Neural progenitor cell (in vitro differentiated cells): Measurements from ENCODE around the gene AADAC. TPM values are rescaled to one million over a fixed set of nuclear protein-coding genes. Genes with fewer than 3 reads are reported as not detected.

Experiments
- DNase-seq: peaks from one replicate; pipeline ENCODE4 v3.0.0-alpha.2; 2016; ENCODE audit warnings: low spot score
- H2AFZ ChIP-seq: fragments of 200-600 bp; sonication (generic); replicated peaks from 2 replicates; pipeline ENCODE4 v1.6.1; 2016; ENCODE audit warnings: antibody characterized with exemption
- H3F3A ChIP-seq: fragments of 200-600 bp; sonication (generic); 2 replicates; pipeline ENCODE4 v1.6.1; 2016; ENCODE audit warnings: antibody characterized with exemption, low read depth
- H3K27ac ChIP-seq: fragments of 200-600 bp; sonication (generic); 2 replicates; pipeline ENCODE4 v1.5.1; 2016; ENCODE audit warnings: mild to moderate bottlenecking
- H3K27me3 ChIP-seq: fragments of 200-600 bp; sonication (generic); 2 replicates; pipeline ENCODE4 v1.6.1; 2016; ENCODE audit warnings: mild to moderate bottlenecking, moderate library complexity
- H3K36me3 ChIP-seq: fragments of 200-600 bp; sonication (generic); 2 replicates; pipeline ENCODE4 v1.5.1; 2016
- H3K4me1 ChIP-seq: fragments of 200-600 bp; sonication (generic); 2 replicates; pipeline ENCODE4 v1.6.1; 2016; ENCODE audit warnings: mixed run types
- H3K4me2 ChIP-seq: fragments of 200-600 bp; sonication (generic); 2 replicates; pipeline ENCODE4 v1.6.1; 2016
- H3K4me3 ChIP-seq: fragments of 200-600 bp; sonication (generic); 2 replicates; pipeline ENCODE4 v1.5.1; 2016
- H3K79me2 ChIP-seq: fragments of 200-600 bp; sonication (generic); 2 replicates; pipeline ENCODE4 v1.6.1; 2016; ENCODE audit warnings: low read depth
- H3K9ac ChIP-seq: fragments of 200-600 bp; sonication (generic); 2 replicates; pipeline ENCODE4 v1.6.1; 2016
- H3K9me3 ChIP-seq: fragments of 200-600 bp; sonication (generic); 2 replicates; pipeline ENCODE4 v1.5.1; 2016; ENCODE audit warnings: low read depth
- H4K20me1 ChIP-seq: fragments of 200-600 bp; sonication (generic); 2 replicates; pipeline ENCODE4 v1.6.1; 2016; ENCODE audit warnings: low read depth
- H3K27ac Mint-ChIP-seq: 3 replicates; pipeline ENCODE4 v1.8.0; 2021; ENCODE audit warnings: mixed read lengths
- H3K27me3 Mint-ChIP-seq: 2 replicates; pipeline ENCODE4 v1.8.0; 2022; ENCODE audit warnings: low read depth, mild to moderate bottlenecking, inconsistent platforms, moderate library complexity, mixed read lengths; ENCODE audit not compliant: insufficient read depth
- H3K36me3 Mint-ChIP-seq: 3 replicates; pipeline ENCODE4 v1.8.0; 2021; ENCODE audit warnings: mixed read lengths
- H3K4me1 Mint-ChIP-seq: 3 replicates; pipeline ENCODE4 v1.8.0; 2021; ENCODE audit warnings: mixed read lengths
- H3K4me3 Mint-ChIP-seq: 3 replicates; pipeline ENCODE4 v1.8.0; 2021; ENCODE audit warnings: mild to moderate bottlenecking, moderate library complexity, mixed read lengths
- H3K9me3 Mint-ChIP-seq: 3 replicates; pipeline ENCODE4 v1.8.0; 2020; ENCODE audit warnings: mixed read lengths
- EZH2 ChIP-seq: fragments of 200-600 bp; sonication (generic); IDR thresholded peaks from 2 replicates; pipeline ENCODE4 v1.6.1; 2017; ENCODE audit warnings: antibody characterized with exemption, mild to moderate bottlenecking, moderate library complexity
- EZH2phosphoT487 ChIP-seq: fragments of 200-600 bp; sonication (generic); IDR thresholded peaks from 2 replicates; pipeline ENCODE4 v1.6.1; 2017; ENCODE audit warnings: antibody characterized with exemption
- total RNA-seq: library from RNA; depleted of rRNA; stranded (reverse); fragments of >200 nt; gene quantifications from 2 replicates; pipeline ENCODE4 v1.2.3, GENCODE V29; 2015; ENCODE audit warnings: low replicate concordance
- TF ChIP-seq, protein P1 (sequence below): fragments of 200-600 bp; sonication (generic); IDR thresholded peaks from 2 replicates; pipeline ENCODE4 v1.5.1; 2017; ENCODE audit warnings: antibody characterized with exemption, mild to moderate bottlenecking

The AADAC gene
- total RNA-seq, 1 donor from 2014 or later: not detected

GRCh38 chr3:151774235-151774634 lies 39.7 kb upstream of the AADAC start:
- H3K27ac Mint-ChIP-seq: no peak overlapping the region
- no peak overlapping the region for H3K4me3 ChIP-seq
- no peak overlapping the region for H3K4me2 ChIP-seq
- no peaks in the 10 kb centered on the region for H3K36me3 ChIP-seq
- H3K4me1 ChIP-seq: no peaks in the 10 kb centered on the region
- H3K27ac ChIP-seq: no peak overlapping the region
- no peaks in the 10 kb centered on the region for H3K27me3 Mint-ChIP-seq
- no peaks in the 10 kb centered on the region for H3K79me2 ChIP-seq
- H4K20me1 ChIP-seq: no peaks in the 10 kb centered on the region
- no peaks in the 10 kb centered on the region for H3F3A ChIP-seq
- TF ChIP-seq EZH2 (no peak), EZH2phosphoT487 (no peak)
- TF ChIP-seq, protein P1, sequence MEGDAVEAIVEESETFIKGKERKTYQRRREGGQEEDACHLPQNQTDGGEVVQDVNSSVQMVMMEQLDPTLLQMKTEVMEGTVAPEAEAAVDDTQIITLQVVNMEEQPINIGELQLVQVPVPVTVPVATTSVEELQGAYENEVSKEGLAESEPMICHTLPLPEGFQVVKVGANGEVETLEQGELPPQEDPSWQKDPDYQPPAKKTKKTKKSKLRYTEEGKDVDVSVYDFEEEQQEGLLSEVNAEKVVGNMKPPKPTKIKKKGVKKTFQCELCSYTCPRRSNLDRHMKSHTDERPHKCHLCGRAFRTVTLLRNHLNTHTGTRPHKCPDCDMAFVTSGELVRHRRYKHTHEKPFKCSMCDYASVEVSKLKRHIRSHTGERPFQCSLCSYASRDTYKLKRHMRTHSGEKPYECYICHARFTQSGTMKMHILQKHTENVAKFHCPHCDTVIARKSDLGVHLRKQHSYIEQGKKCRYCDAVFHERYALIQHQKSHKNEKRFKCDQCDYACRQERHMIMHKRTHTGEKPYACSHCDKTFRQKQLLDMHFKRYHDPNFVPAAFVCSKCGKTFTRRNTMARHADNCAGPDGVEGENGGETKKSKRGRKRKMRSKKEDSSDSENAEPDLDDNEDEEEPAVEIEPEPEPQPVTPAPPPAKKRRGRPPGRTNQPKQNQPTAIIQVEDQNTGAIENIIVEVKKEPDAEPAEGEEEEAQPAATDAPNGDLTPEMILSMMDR: no peak
- no peak overlapping the region for H3K4me3 Mint-ChIP-seq
- no peaks in the 10 kb centered on the region for H3K9me3 ChIP-seq
- no peaks in the 10 kb centered on the region for H3K9me3 Mint-ChIP-seq
- H3K27me3 ChIP-seq: no peaks in the 10 kb centered on the region
- DNase-seq: no peak
- H3K36me3 Mint-ChIP-seq: no peaks in the 10 kb centered on the region
- H2AFZ ChIP-seq: no peak overlapping the region
- H3K4me1 Mint-ChIP-seq: peaks cover 4% of the 10 kb centered on the region
- no peak overlapping the region for H3K9ac ChIP-seq

DNA sequence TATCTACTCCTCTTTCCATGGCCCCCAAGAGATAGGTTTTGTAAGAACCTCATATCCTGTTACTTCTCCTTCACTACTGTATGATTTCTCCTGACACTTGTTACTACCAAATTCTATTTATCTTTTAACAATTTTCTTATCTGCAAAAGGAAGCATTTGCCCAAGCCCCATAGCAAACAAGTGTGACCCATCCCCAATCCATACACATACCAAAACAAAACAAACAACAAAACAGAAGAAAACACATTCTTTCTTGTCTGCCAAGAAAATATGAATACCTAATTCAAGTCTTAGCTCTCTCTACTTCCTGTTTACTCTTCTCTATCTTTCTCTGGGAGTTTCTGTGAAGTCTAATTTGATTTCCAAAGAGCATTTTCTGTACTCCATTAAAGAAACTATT lies 39.0 kb upstream of the AADAC start:
- no peaks in the 10 kb centered on the region for H3K36me3 ChIP-seq
- no peaks in the 10 kb centered on the region for H3K79me2 ChIP-seq
- H3K4me2 ChIP-seq: no peak overlapping the region
- no peak for DNase-seq
- H3K9me3 Mint-ChIP-seq: no peaks in the 10 kb centered on the region
- H3K4me1 Mint-ChIP-seq: peaks cover 4% of the 10 kb centered on the region
- no peaks in the 10 kb centered on the region for H3K9me3 ChIP-seq
- no peaks in the 10 kb centered on the region for H4K20me1 ChIP-seq
- TF ChIP-seq EZH2phosphoT487 (no peak), EZH2 (no peak)
- TF ChIP-seq, protein P1: no peak
- no peak overlapping the region for H2AFZ ChIP-seq
- no peak overlapping the region for H3K27ac ChIP-seq
- H3K4me1 ChIP-seq: no peaks in the 10 kb centered on the region
- no peak overlapping the region for H3K27ac Mint-ChIP-seq
- no peaks in the 10 kb centered on the region for H3K27me3 ChIP-seq
- no peak overlapping the region for H3K9ac ChIP-seq
- no peak overlapping the region for H3K4me3 Mint-ChIP-seq
- no peaks in the 10 kb centered on the region for H3K27me3 Mint-ChIP-seq
- H3K36me3 Mint-ChIP-seq: no peaks in the 10 kb centered on the region
- no peaks in the 10 kb centered on the region for H3F3A ChIP-seq
- no peak overlapping the region for H3K4me3 ChIP-seq

GRCh38 chr3:151775314-151776258 lies 38.3 kb upstream of the AADAC start:
- Histone ChIP-seq H3K4me1 (no peaks in the 10 kb centered on the region), H3K79me2 (no peaks in the 10 kb centered on the region), H3F3A (no peaks in the 10 kb centered on the region), H3K4me3 (no peak overlapping the region), H3K9ac (no peak overlapping the region), H4K20me1 (no peaks in the 10 kb centered on the region), H3K27ac (no peak overlapping the region), H3K4me2 (no peak overlapping the region), H3K27me3 (no peaks in the 10 kb centered on the region), H3K36me3 (no peaks in the 10 kb centered on the region), H2AFZ (no peak overlapping the region), H3K9me3 (no peaks in the 10 kb centered on the region)
- no peaks in the 10 kb centered on the region for H3K9me3 Mint-ChIP-seq
- no peak overlapping the region for H3K4me3 Mint-ChIP-seq
- no peaks in the 10 kb centered on the region for H3K27me3 Mint-ChIP-seq
- H3K36me3 Mint-ChIP-seq: no peaks in the 10 kb centered on the region
- H3K4me1 Mint-ChIP-seq: no peaks in the 10 kb centered on the region
- no peak for DNase-seq
- H3K27ac Mint-ChIP-seq: no peak overlapping the region
- TF ChIP-seq, protein P1: no peak
- no peak for TF ChIP-seq EZH2phosphoT487
- no peak for TF ChIP-seq EZH2
